Measurements from ENCODE around the gene ZNF17. TPM values are rescaled to one million over a fixed set of nuclear protein-coding genes. Genes with fewer than 3 reads are reported as not detected.

Gene ZNF17
- total RNA-seq, 8 experiments from 2014 or later: 7.8 to 21.6 (median 11.9) TPM

DNA sequence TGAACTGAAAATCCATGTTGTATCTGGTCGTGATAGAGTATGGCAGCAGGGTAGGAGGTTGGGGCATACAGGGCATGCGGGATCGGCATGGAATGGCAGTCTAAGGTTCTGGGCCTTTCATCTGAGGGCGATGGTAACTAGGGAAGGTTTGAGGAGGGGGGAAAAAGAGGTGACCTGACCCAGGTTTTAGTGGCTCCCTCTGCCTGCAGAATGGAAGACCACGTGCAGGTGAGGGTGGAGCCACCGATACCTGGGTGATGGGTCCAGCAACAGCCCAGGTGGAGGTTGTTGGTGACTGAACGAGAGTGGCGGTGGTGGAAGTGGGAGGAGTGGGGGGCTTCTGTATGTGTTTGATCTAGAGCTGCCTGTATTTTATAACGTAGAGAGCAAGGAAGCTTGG, 28.0 kb downstream of the ZNF17 start:
- H3K27ac ChIP-seq: no peak overlapping the region
- H3K4me1 ChIP-seq (replicated peaks in 1 of 2): peaks cover 9 to 13% of the 10 kb centered on the region in 2 donors
- in situ Hi-C loops (cut with MboI; ENCODE audit: low pct_unique_long_range_greater_than_20kb in 2 of 9, low sequenced_read_pairs in 9 of 9, unreplicated experiment in 9 of 9): no loop called here
- H3K4me3 ChIP-seq: no peak overlapping the region
- ATAC-seq (replicated peaks in 6 of 8): no peak
- WGBS, 10 experiments: 80 to 100% (median 88%) methylated on average over 1 to 8 of the region's 9 CpGs; no CpG with 5 or more reads in 1 of the 10 experiments

DNA sequence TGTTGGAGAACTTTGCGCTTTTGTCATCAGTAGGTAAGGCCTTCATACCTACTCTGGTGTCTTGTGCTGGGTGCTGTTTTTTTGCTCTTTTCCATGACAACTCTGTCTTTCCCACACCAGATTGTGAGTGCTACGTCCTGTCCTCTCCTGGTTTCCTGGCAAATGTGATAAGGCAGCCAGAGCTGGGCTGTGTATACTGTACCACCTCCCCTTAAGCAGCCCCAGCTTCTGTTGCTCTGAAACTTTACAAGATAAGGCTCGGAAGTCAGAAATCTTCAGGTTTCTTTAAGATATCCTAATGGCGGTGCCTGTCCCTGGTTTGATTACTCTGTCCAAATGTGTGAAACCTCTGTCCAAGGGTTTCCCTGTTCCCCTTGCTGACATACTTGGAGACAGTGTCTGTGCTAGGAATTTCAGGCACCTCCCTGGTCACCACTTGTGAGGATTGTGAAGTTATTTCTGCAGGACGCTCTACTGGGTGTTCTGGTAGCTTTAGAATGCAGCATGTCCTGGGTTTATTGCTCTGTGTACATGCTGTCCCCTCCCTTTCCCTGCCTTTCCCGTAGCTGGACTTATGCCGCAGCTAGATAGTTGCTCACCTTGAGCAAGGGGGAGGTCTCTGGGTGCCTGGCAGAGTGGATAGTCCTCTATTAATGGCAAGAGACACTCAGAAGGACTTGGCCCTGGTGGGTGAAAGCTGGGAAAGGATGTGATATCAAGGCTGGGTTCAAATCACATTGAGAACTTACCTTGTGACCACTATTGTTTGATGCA, 31.2 kb downstream of the ZNF17 start:
- in situ Hi-C loops (cut with MboI; ENCODE audit: low pct_unique_long_range_greater_than_20kb in 2 of 9, low sequenced_read_pairs in 9 of 9, unreplicated experiment in 9 of 9): no loop called here
- no peak overlapping the region for H3K27ac ChIP-seq

DNA sequence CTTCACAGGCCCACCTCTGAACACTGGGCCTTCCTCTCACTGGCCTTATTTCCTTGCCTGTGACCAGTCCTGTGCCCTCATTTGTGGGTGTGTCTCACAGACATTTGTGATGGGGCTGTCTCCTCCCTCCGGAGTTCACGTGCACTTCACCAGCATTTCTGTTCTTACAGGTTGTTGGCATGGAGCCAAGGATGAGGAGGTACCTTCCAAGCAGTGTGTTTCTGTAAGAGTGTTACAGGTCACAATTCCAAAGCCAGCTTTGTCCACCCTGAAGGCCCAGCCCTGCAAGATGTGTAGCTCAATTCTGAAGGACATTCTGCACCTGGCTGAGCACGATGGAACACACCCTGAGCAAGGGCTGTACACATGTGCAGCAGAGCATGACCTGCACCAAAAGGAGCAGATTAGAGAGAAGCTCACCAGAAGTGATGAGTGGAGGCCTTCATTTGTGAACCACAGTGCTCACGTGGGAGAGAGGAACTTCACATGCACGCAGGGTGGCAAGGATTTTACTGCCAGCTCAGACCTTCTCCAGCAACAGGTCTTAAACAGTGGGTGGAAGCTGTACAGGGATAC, 32.2 kb downstream of the ZNF17 start:
- H3K27ac ChIP-seq: no peak overlapping the region
- no peaks in the 10 kb centered on the region for H3K4me1 ChIP-seq (replicated peaks in 1 of 2)
- WGBS, 10 experiments: 30 to 100% (median 92%) methylated on average over 1 to 3 of the region's 5 CpGs; no CpG with 5 or more reads in 2 of the 10 experiments
- in situ Hi-C loops (cut with MboI; ENCODE audit: low pct_unique_long_range_greater_than_20kb in 2 of 9, low sequenced_read_pairs in 9 of 9, unreplicated experiment in 9 of 9): no loop called here
- ATAC-seq (replicated peaks in 6 of 8): no peak
- H3K4me3 ChIP-seq: no peak overlapping the region

More for the DNA sequence above, 31.2 kb downstream of the ZNF17 start:
- no peaks in the 10 kb centered on the region for H3K4me1 ChIP-seq (replicated peaks in 1 of 2)
- no peak for ATAC-seq (replicated peaks in 6 of 8)
- 67 to 100% (median 92%) methylated on average over 1 to 5 of the region's 7 CpGs; no CpG with 5 or more reads in 1 of the 10 experiments for WGBS, 10 experiments
- no peak overlapping the region for H3K4me3 ChIP-seq

DNA sequence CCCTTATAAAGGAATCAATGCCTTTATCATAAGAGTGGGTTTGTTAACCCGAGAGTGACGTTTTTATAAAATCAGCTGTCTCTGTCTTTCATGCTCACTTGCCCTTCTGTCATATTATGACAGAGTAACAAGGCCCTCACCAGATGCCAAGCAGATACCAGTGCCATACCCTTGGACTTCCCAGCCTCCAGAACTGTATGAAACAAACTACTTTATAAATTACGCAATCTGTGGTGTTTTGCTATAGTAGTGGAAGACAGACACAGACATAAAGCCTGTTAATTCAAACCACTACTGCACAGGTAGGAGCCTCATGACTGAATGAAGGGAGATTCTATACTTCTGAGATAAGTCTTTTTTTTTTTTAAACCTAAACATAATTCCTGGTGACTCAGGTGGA, 41.3 kb downstream of the ZNF17 start:
- no peaks in the 10 kb centered on the region for H3K4me1 ChIP-seq (replicated peaks in 1 of 2)
- 85 to 100% (median 96%) methylated on average over 1 to 3 of the region's 3 CpGs; no CpG with 5 or more reads in 3 of the 10 experiments for WGBS, 10 experiments
- ATAC-seq (replicated peaks in 6 of 8): no peak
- H3K27ac ChIP-seq: no peak overlapping the region
- in situ Hi-C loops (cut with MboI; ENCODE audit: low pct_unique_long_range_greater_than_20kb in 2 of 9, low sequenced_read_pairs in 9 of 9, unreplicated experiment in 9 of 9): no loop called here
- no peak overlapping the region for H3K4me3 ChIP-seq

DNA sequence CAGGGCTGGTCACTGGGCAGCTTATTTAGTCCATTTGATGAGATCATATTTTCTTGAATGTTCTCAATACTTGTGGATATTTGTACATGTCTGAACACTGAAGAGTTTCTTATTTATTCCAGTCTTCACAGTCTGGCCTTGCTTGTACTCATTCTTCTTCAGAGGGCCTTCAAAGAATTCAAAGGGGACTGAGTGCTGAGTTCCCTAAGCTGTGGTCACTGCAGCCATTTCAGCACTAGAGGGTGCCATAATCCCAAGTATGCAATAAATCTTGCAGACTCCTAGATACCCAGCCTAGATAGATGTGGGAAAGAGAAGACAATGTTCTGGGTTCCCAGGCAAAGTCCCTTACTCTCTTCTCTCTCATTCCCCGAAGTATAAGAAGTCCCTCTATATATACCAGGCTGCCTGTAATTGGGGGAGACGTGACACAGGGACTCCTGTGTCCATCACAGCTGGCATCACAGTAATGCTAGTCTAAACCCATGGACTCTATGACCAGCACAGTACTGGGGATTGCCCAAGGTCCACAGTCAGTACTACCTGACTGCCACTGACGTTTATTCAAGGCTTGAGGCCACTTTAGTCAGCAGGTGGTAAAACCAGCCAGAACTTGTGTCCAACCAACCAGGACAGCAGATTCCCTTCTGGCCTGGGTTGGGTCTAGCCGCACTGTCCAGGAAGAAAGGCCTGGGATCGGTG, 54.9 kb downstream of the ZNF17 start:
- 14 to 100% (median 63%) methylated on average over 1 to 4 of the region's 5 CpGs; no CpG with 5 or more reads in 5 of the 10 experiments for WGBS, 10 experiments
- Histone ChIP-seq H3K4me1 (replicated peaks in 1 of 2) (no peaks in the 10 kb centered on the region), H3K4me3 (no peak overlapping the region), H3K27ac (no peak overlapping the region)
- ATAC-seq (replicated peaks in 6 of 8): peak in 3 of 8 experiments; percentile 52 to 99 (median 77)
- in situ Hi-C loops (cut with MboI; ENCODE audit: low pct_unique_long_range_greater_than_20kb in 2 of 9, low sequenced_read_pairs in 9 of 9, unreplicated experiment in 9 of 9): no loop called here

DNA sequence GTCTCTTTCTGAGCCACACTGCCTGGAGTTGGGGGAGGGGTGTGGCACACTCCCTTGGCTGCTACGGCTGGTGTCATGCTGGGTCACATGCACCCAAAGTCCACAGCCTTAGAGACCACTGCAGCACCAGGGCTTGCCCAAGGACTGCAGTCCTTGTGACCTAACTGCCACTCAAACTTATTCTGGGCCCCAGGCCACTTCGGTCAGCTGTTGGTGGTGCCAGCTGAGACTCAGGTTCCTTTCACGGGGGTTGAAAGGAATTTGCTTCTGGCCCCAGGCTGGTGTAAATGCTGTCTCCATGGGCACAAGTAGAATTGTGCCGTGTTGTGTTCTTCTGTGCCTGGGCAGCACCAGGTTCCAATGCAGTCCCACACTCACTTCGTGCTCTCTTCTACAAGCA, 55.5 kb downstream of the ZNF17 start:
- Histone ChIP-seq H3K4me3 (no peak overlapping the region), H3K4me1 (replicated peaks in 1 of 2) (no peaks in the 10 kb centered on the region), H3K27ac (no peak overlapping the region)
- 76 to 100% (median 90%) methylated on average over 1 to 4 of the region's 5 CpGs; no CpG with 5 or more reads in 4 of the 10 experiments for WGBS, 10 experiments
- in situ Hi-C loops (cut with MboI; ENCODE audit: low pct_unique_long_range_greater_than_20kb in 2 of 9, low sequenced_read_pairs in 9 of 9, unreplicated experiment in 9 of 9): no loop called here
- ATAC-seq (replicated peaks in 6 of 8): no peak

Other genes starting within 250 kb of the ZNF17 start
- gene DUXA, start 243.7 kb upstream of the ZNF17 start, total RNA-seq: not detected
- gene ZNF264, start 219.7 kb upstream of the ZNF17 start, total RNA-seq: 10 to 100 TPM in 7 of 8 experiments, 1 to 10 TPM in 1; 9.7 to 30.4 (median 16.5) TPM
- gene AURKC, start 180.1 kb upstream of the ZNF17 start, total RNA-seq: 1 to 10 TPM in 3 of 8 experiments, under 1 TPM in 4, not detected in 1; 0.63 to 3.2 (median 0.88) TPM
- 10 to 100 TPM; 12.0 to 24.0 (median 17.8) TPM for gene ZNF805, start 170.5 kb upstream of the ZNF17 start, total RNA-seq
- 100 to 1,000 TPM in 1 of 8 experiments, 10 to 100 TPM in 7; 38.8 to 113 (median 68.9) TPM for gene ZNF460, start 130.7 kb upstream of the ZNF17 start, total RNA-seq
- 10 to 100 TPM in 4 of 8 experiments, 1 to 10 TPM in 4; 6.2 to 13.8 (median 10.1) TPM for gene ZNF543, start 90.7 kb upstream of the ZNF17 start, total RNA-seq
- 10 to 100 TPM in 5 of 8 experiments, 1 to 10 TPM in 3; 5.7 to 12.0 (median 10.7) TPM for gene ZNF304, start 59.9 kb upstream of the ZNF17 start, total RNA-seq
- gene TRAPPC2B, start 47.6 kb upstream of the ZNF17 start, total RNA-seq: 10 to 100 TPM; 10.3 to 33.5 (median 24.1) TPM
- 1 to 10 TPM; 3.8 to 6.9 (median 5.8) TPM for gene ZNF547, start 47.6 kb upstream of the ZNF17 start, total RNA-seq
- 10 to 100 TPM in 7 of 8 experiments, 1 to 10 TPM in 1; 9.9 to 35.5 (median 25.4) TPM for gene ZNF548, start 21.3 kb upstream of the ZNF17 start, total RNA-seq
- gene ZNF749, start 24.2 kb downstream of the ZNF17 start, total RNA-seq: 10 to 100 TPM; 10.1 to 24.0 (median 13.8) TPM
- gene VN1R1, start 46.0 kb downstream of the ZNF17 start, total RNA-seq: 1 to 10 TPM in 7 of 8 experiments, under 1 TPM in 1; 0.92 to 4.2 (median 1.7) TPM
- gene ZNF772, start 66.4 kb downstream of the ZNF17 start, total RNA-seq: 10 to 100 TPM in 7 of 8 experiments, 1 to 10 TPM in 1; 7.4 to 33.0 (median 19.7) TPM
- 10 to 100 TPM; 12.4 to 18.6 (median 13.1) TPM for gene ZNF419, start 76.6 kb downstream of the ZNF17 start, total RNA-seq
- 10 to 100 TPM in 5 of 8 experiments, 1 to 10 TPM in 3; 6.3 to 17.9 (median 10.9) TPM for gene ZNF773, start 88.8 kb downstream of the ZNF17 start, total RNA-seq
- 10 to 100 TPM in 1 of 8 experiments, 1 to 10 TPM in 7; 5.4 to 11.9 (median 7.9) TPM for gene ZNF549, start 116.2 kb downstream of the ZNF17 start, total RNA-seq
- gene ZNF550, start 148.7 kb downstream of the ZNF17 start, total RNA-seq: 10 to 100 TPM in 6 of 8 experiments, 1 to 10 TPM in 2; 7.4 to 14.5 (median 12.0) TPM
- 10 to 100 TPM in 1 of 8 experiments, 1 to 10 TPM in 7; 4.7 to 10.8 (median 7.3) TPM for gene ZNF416, start 167.8 kb downstream of the ZNF17 start, total RNA-seq
- 10 to 100 TPM in 4 of 8 experiments, 1 to 10 TPM in 4; 3.0 to 19.2 (median 9.4) TPM for gene ZIK1, start 173.0 kb downstream of the ZNF17 start, total RNA-seq
- 1 to 10 TPM; 2.4 to 6.6 (median 3.5) TPM for gene ZNF530, start 188.7 kb downstream of the ZNF17 start, total RNA-seq
- 10 to 100 TPM; 10.5 to 22.4 (median 18.5) TPM for gene ZNF134, start 203.1 kb downstream of the ZNF17 start, total RNA-seq
- gene ZNF211, start 222.0 kb downstream of the ZNF17 start, total RNA-seq: 10 to 100 TPM; 10.2 to 28.1 (median 19.6) TPM